GM19035 (cell line): ENCODE measurements around the gene TBR1.

Source experiments
- ATAC-seq: cut with Tn5 transposase; IDR thresholded peaks from one replicate; pipeline ENCODE4 v1.9.1; 2021; ENCODE audit not compliant: unreplicated experiment

Gene TBR1

DNA sequence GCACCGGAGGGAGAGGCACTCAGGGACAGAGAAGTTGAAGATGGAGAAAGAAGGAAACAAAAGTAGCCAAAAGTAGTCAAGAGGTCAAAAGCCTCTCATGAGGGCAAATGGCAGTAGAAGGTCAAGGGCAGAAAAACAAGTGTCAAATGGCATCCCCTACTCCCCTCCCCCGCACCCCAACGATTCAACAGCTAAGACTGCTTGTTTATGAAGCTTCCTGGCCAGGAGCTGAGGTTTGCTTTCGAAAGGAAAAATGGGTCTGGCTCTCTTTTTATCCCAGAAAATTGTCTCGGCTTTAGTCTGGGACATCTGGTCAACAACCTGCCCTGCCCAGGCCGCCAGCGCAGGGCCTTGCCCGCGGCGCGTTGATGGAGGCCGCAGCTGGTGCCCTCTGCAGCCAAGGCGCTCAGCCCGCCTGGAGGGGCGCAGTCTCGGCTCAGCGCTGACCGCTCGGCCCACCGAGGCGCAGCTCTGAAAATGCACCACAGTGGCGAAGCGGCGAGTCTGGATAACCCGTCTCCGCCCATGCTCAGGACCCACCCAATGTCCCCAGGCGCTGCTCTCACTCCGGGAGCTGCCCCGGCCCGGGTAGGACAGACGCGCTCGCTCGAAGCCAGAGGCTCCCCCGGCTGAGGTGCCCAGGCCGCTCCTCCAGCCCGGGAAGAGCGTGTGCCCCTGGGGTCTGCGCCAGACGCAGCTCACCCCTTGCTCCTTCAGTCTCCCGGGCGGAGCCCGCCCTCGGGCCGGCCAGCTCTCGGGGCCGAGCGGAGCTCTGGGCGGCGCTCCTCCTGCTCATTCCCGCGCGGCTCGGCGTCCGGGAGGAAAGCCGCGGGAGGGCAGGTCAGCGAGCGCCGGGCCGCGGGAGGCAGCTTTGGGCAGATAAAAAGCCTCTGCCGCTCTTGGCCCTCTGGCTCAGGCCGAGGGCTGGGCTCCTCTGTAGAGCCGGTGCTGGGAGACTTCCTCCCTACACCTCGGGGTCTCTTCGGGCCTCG lies 1.8 kb upstream of the TBR1 start:
- peak; percentile 37 for ATAC-seq

DNA sequence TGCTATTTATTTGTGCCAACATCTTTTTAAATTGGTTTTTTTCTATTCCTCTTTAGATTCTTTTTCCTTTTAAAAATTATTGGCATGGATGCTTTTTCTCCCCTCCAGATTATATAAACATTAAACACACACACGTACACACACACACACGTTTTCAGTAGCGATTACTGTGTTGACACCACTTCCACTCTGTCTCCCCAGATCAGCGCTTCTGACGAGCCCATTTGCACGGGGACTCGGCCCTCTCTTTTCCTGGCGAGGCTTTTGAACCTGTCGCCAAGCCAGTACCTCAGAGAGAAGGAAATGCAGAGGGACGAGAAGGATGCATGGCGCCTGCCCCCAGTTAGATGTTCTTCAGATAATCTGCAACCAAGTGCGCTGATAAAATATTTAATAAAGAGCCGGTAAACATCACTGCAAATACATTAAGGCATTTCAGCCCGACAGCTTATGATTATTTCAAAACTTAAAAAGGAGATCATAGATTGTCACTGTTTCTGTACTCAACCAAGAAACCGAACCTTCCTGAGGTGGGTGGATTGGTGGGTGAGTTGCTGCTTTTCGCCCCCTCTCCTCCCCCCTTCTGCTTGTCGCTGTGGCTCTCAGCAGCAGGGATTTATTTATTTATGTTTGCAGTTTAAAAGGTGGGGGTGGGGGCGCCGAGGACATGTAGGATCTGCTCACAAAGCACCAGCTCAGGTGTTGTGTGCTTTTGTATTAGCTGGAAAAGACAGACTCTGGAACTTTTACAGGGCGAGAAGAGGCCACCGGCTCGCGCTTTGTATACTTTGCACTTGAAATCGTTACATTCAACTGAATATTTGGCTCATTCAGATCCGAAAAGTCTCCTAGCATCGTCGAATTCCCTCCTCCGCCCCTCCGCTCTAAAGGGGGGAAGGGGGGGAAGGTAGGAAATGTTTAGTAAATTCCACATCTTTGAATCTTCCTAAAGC lies 787 bp upstream of the TBR1 start:
- peak; percentile 33 for ATAC-seq

DNA sequence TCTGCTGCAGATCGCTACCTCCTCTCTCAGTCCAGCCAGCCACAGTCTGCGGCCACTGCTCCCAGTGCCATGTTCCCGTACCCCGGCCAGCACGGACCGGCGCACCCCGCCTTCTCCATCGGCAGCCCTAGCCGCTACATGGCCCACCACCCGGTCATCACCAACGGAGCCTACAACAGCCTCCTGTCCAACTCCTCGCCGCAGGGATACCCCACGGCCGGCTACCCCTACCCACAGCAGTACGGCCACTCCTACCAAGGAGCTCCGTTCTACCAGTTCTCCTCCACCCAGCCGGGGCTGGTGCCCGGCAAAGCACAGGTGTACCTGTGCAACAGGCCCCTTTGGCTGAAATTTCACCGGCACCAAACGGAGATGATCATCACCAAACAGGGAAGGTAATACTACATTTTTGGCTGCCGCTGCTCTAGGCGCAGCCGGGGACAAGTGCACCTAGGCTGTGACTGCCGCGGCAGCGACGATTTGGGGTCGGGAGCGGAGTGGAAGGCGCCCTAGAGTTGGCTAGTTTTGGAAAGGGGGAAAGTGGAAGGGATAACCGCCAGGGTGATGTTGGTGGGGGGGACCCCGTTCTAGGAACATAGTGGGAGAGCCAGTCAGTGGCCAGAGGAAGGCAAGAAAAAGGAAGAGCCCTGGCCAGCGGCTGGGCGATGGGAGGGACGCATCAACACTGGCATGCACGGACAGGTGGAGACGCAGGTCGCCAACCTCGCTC lies 776 bp downstream of the TBR1 start:
- ATAC-seq: no peak

DNA sequence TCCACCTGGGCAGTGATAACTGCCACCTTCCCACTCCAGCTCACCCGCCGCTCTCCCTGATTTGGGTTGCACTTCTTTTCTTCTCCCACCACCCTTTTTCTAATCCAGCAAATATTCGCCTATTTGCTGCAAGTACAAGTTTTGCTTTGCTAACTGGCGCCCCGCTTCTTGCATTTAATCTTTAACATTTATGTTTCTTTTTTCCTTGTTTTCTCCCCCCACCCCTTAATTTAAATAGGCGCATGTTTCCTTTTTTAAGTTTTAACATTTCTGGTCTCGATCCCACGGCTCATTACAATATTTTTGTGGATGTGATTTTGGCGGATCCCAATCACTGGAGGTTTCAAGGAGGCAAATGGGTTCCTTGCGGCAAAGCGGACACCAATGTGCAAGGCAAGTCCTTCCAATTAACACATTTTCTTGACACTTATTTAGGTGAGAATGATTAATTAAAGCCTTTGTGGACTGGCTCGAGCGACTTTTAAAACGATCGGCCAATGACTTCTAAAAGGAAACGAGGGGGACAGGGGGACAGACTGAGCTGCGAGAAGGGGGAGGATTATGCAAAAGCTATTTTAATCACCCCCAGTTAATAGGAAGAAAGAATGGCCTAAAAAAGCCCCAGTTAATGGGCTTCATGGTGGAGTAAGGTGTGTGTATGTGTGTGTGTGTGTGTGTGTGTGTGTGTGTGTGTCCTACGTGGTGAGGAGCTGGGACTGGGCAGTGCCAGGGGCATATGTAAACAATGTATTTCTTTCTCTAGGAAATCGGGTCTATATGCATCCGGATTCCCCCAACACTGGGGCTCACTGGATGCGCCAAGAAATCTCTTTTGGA lies 1.6 kb downstream of the TBR1 start:
- no peak for ATAC-seq

DNA sequence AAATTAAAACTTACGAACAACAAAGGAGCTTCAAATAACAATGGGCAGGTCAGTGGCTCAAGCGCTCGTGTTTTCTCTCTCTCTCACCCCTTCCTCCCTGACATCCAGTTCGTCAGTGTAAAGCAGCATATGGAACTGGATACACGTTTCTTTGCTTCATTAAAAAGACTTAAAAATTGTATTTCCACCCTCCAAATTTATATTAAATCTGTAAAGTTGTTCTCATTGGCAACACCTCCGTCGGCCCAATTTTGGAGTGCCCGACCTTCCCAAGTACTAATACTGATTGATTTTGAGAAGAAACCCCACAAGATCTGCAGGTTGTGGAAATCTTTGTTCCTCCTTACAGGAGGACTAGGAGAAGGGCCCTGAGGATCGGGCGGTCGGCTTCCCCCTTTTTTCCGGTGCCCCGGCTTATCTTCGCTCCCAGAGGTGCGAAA lies 2.2 kb downstream of the TBR1 start:
- no peak for ATAC-seq

DNA sequence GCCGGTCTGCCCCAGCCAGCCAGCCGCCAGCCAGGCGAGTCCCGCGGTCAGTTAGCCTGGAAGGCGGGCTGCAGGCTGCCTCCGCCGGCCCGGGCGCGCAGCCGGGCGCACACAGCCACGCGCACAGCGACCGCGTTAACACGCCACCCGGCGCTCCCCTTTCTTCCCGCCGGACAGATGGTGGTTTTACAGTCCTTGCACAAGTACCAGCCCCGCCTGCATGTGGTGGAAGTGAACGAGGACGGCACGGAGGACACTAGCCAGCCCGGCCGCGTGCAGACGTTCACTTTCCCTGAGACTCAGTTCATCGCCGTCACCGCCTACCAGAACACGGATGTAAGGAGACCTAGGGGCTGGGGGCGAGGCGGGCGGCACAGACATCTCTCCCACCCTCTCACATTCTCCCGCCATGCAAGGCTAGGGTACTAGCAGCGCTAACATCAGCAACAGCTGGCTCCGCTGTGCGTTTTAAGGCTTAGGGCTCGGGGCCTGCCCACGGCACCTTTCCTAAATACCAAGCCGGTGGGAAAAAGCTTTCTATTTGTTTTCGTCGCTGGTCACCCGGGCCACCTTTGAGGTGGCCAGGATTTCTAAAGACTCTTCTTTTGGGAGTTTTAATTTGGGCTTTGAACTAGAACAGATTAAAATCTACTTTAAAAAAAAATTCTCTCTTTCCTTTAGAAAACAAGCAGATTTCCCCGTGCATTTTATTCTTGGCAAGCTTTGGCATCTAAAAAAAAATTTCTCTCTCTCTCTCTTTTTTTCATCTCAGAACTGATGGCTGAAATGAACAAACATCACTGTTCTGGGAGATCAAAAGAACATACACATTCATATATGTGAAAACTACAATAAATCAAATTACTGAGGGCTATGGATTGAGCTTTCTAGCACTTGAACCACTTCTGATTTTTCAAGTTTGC lies 2.9 kb downstream of the TBR1 start:
- no peak for ATAC-seq

DNA sequence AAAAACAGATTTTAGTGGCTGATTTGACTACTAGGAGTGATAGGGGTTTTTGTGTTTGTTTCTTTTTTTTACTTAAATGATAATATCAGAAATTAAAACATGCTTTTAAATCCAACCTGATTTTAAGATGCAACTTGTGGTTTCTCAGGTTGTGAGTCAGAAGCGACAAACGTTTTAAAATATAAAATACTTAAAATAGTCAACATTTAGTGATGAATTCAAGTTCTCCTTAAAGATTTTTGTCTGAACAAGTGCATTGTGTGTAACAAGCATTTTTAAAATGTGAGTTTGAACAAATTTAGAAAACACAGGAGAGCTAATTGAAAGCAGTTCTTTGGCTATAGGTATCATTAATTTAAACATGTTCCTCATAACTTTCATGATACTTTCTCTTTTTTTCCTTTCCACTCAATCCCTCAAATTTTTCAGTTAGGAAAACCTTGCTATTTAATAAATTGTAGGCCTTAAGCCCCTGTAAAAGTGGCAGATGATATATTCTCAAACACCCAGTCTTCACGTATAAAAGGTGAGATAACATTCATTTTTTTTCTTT lies 3.6 kb downstream of the TBR1 start:
- no peak for ATAC-seq

DNA sequence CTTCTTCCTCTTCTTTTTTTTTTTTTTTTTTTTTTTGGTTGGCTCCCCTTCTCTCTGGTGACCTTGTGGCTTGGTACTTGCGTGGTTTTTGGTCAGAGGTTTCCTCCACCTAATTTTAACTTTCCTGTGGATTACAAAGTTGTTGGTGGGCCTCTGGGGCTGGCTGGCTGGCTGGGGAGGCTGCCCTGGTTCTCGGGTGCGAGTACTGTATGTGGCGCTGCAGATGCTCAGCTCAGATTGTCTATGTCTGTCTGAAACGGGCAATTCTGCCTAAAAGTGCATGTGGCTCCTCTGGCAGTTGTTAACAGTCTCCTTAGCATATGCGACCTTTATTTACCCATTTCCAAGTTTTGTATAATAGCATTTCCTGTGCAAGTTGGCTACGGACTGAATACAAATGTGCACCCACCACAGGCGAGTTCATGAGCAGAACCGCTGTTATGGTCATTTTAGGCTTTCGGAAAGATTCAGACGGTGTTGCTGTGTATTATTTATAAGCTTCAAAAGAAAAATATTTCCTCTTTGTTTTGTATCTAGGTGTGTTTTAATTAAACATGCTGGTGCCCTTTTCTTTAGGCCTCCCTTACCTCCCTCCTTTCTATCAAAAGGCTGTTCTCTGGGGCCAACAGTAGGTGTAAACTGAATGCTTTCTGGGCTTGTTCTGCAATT lies 4.4 kb downstream of the TBR1 start:
- no peak for ATAC-seq

DNA sequence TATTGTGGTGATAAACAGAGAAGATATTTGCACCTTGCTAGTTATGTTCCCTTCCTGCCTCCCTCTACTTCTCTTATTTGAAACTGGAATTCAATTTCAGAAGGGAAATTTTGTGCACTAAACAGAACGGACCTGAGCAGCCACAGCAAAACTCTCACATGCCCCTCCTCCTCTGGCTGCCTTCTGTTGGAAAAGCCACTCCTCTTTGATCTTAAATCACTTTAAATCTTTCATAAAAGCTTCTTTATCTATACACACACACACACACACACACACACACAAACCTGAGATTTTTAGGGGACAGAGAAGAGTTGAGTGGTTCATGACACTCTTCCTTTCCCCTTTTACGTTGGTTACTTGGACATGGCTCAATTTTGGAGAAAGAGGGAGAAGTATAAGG lies 5.6 kb downstream of the TBR1 start:
- no peak for ATAC-seq

DNA sequence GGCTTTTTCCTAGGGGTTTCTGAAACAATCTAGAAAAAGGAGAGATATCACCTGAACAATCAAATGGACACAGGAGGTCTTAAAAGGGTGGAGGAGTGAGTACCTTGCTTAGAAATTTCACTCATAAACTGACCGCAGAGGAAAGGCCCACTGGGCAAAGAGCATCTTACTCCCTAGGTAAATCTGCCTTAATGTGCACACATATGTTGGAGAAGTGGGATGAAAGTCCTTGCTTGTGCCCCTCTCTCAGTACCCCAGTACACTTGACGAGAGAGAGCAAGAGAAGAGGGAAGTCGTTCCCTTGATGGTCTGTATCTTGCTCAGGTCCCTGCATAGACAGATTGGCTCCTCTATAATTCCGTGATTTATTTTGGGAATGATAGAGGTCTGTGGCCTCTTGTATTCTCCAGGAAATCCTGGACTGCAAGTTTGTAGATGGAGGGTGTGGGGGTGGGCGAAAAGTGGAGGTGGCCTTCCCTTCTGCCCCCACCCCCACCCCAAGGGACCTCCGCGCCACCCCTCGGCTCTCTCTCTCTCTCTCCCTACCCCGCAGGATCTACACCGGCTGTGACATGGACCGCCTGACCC lies 6.8 kb downstream of the TBR1 start:
- no peak for ATAC-seq

DNA sequence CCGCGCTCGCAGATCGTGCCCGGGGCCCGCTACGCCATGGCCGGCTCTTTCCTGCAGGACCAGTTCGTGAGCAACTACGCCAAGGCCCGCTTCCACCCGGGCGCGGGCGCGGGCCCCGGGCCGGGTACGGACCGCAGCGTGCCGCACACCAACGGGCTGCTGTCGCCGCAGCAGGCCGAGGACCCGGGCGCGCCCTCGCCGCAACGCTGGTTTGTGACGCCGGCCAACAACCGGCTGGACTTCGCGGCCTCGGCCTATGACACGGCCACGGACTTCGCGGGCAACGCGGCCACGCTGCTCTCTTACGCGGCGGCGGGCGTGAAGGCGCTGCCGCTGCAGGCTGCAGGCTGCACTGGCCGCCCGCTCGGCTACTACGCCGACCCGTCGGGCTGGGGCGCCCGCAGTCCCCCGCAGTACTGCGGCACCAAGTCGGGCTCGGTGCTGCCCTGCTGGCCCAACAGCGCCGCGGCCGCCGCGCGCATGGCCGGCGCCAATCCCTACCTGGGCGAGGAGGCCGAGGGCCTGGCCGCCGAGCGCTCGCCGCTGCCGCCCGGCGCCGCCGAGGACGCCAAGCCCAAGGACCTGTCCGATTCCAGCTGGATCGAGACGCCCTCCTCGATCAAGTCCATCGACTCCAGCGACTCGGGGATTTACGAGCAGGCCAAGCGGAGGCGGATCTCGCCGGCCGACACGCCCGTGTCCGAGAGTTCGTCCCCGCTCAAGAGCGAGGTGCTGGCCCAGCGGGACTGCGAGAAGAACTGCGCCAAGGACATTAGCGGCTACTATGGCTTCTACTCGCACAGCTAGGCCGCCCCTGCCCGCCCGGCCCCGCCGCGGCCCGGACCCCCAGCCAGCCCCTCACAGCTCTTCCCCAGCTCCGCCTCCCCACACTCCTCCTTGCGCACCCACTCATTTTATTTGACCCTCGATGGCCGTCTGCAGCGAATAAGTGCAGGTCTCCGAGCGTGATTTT lies 7.6 kb downstream of the TBR1 start:
- ATAC-seq: no peak

DNA sequence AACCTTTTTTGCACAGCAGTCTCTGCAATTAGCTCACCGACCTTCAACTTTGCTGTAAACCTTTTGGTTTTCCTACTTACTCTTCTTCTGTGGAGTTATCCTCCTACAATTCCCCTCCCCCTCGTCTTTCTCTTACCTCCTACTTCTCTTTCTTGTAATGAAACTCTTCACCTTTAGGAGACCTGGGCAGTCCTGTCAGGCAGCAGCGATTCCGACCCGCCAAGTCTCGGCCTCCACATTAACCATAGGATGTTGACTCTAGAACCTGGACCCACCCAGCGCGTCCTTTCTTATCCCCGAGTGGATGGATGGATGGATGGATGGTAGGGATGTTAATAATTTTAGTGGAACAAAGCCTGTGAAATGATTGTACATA lies 8.3 kb downstream of the TBR1 start:
- ATAC-seq: no peak

DNA sequence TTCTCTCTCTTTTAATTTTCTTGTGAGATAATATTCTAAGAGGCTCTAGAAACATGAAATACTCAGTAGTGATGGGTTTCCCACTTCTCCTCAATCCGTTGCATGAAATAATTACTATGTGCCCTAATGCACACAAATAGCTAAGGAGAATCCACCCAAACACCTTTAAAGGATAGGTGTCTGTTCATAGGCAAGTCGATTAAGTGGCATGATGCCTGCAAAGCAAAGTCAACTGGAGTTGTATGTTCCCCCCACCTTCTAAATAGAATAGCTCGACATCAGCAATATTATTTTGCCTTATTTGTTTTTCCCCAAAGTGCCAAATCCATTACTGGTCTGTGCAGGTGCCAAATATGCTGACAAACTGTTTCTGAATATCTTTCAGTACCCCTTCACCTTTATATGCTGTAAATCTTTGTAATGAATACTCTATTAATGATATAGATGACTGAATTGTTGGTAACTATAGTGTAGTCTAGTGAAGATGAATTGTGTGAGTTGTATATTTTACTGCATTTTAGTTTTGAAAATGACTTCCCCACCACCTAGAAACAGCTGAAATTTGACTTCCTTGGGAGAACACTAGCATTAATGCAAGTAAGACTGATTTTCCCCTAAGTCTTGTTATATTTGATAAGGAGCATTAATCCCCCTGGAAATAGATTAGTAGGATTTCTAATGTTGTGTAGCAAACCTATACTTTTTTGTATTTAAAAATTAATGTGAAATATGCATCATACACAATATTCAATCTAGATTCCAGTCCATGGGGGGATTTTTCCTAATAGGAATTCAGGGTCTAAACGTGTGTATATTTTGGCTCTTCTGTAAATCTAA lies 9.0 kb downstream of the TBR1 start:
- ATAC-seq: no peak

DNA sequence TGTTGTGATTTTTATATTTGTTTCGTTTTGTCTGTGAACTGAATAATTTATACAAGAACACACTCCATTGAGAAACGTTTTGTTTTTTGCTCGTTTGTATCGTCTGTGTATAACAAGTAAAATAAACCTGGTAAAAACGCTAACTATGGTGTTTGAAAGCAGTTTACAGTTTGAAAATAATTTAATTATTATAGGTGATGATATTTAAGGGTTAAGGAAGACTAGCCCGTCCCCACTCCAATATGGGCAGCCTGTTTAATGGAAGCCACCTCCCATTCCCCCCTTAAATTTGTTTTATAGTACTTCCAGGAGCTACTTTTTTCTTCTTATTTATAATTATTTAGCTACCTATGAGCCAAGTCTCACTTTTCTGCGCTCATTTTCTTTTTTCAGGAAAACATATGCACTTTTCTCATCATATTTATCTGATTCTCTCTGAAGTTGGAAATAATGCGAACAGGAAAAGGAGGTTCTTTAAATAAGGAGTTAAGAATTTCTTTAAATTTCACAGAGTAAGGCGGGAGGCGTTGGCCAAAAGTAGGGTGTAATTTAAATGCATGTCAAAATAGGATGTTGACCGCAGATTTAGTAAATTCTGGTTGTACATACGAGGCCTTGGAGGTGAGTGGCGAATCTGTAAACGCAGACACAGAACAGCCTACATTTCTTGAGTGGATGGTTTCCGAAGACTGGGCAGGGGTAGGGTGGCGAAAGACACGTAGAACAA lies 9.8 kb downstream of the TBR1 start:
- no peak for ATAC-seq

DNA sequence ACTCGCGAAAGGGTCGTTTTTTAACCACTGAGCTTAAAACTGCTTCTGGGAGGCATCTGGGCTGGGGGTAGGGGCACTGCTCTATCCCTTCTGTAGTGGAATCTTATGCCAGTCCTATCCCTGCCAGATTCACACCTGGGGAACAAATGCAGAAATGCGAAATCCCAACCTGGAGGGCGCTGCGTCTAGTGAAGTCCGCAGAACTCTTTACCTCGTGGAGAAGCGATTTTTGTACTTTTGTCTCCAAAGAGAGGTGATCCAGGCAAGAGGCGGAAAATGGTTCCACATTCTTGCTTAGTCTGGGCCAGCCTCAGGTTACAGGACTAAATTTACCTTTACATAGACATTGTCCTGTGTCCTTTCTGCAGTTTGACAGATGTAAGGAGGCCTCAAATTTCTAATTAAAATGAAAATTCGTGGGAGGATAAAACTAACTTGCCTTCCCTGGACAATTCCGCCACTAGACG lies 10.4 kb downstream of the TBR1 start:
- no peak for ATAC-seq
